NCI-H1092 treated with DMSO at 0.1 percent for 48 hours (cell line): ENCODE data around the gene LDAF1.
"Not testable (repeated sequence)": the region's sequence is repeated elsewhere in the genome, so short reads cannot be mapped to it uniquely, and the experiment has no call there.

ENCODE experiments used
- DNase-seq: peaks from one replicate; lab custom pipeline; 2025; lab: John Stamatoyannopoulos, UW

Gene LDAF1

GRCh38 chr16:21158208-21159110 lies at the start of gene LDAF1:
TSS of gene LDAF1 (plus strand) at chr16:21158674. CDS start at chr16:21161183, 2,509 bp downstream.
- peak; percentile 12 for DNase-seq

GRCh38 chr16:21115551-21115950 lies 42.9 kb upstream of the LDAF1 start:
- not testable (repeated sequence) for DNase-seq

- DNase-seq, result no peak
Measured at GRCh38 chr16:21116148-21116693, 42.3 kb upstream of the LDAF1 start.

- DNase-seq, result no peak
Measured at GRCh38 chr16:21117567-21117966, 40.9 kb upstream of the LDAF1 start.

GRCh38 chr16:21120976-21121520 lies 37.4 kb upstream of the LDAF1 start:
- no peak for DNase-seq

- DNase-seq, result no peak
Measured at GRCh38 chr16:21125191-21125590, 33.3 kb upstream of the LDAF1 start.

GRCh38 chr16:21126518-21126917 lies 32.0 kb upstream of the LDAF1 start:
- no peak for DNase-seq

- no peak for DNase-seq
Measured at GRCh38 chr16:21128991-21129390, 29.5 kb upstream of the LDAF1 start.

- DNase-seq, result no peak
Measured at GRCh38 chr16:21130811-21131210, 27.7 kb upstream of the LDAF1 start.

- DNase-seq, result no peak
Measured at GRCh38 chr16:21134053-21134452, 24.4 kb upstream of the LDAF1 start.

GRCh38 chr16:21145738-21146137 lies 12.7 kb upstream of the LDAF1 start:
- DNase-seq, result no peak

- peak; percentile 49 for DNase-seq
Measured at GRCh38 chr16:21150375-21151001, 8.0 kb upstream of the LDAF1 start, which contains the start of gene DNAH3. TSS of gene DNAH3 (minus strand) at chr16:21150846. CDS start at chr16:21150319, 527 bp downstream.

- not testable (repeated sequence) for DNase-seq
Measured at GRCh38 chr16:21152160-21153030, 6.1 kb upstream of the LDAF1 start.

- DNase-seq, result not testable (repeated sequence)
Measured at GRCh38 chr16:21153124-21153729, 5.2 kb upstream of the LDAF1 start.

GRCh38 chr16:21156011-21156410 lies 2.5 kb upstream of the LDAF1 start:
- DNase-seq, result not testable (repeated sequence)

GRCh38 chr16:21156767-21157467 lies 1.6 kb upstream of the LDAF1 start:
- DNase-seq, result peak; percentile 40

- DNase-seq, result no peak
Measured at GRCh38 chr16:21157632-21158031, 842 bp upstream of the LDAF1 start.

GRCh38 chr16:21159281-21159951 lies 942 bp downstream of the LDAF1 start:
- DNase-seq, result no peak

- no peak for DNase-seq
Measured at GRCh38 chr16:21160276-21160675, 1.8 kb downstream of the LDAF1 start.

- DNase-seq, result no peak
Measured at GRCh38 chr16:21161211-21161610, 2.7 kb downstream of the LDAF1 start.
